Measurements from ENCODE around the gene PTPRQ. TPM values are rescaled to one million over a fixed set of nuclear protein-coding genes. Genes with fewer than 3 reads are reported as not detected.

The PTPRQ gene
- total and polyA plus RNA-seq, 4 experiments from 2014 or later, result not detected

GRCh38 chr12:80413462-80413861, 30.6 kb upstream of the PTPRQ start:
- intact Hi-C loops (cut with micrococcal nuclease), result no loop called here
- H3K4me3 Mint-ChIP-seq, result no peak overlapping the region
- Histone ChIP-seq H3K36me3 (ENCODE audit: insufficient read depth, low read length) (no peaks in the 10 kb centered on the region), H3K27me3 (ENCODE audit: insufficient read depth, low read length) (no peaks in the 10 kb centered on the region), H3K4me1 (ENCODE audit: insufficient read depth, low read length) (no peaks in the 10 kb centered on the region), H3K4me3 (ENCODE audit: low read length in 2 of 2) (no peak overlapping the region), H3K9me3 (ENCODE audit: control insufficient read depth in 1 of 2, low read length in 2 of 2) (no peaks in the 10 kb centered on the region), H3K27ac (ENCODE audit: low read depth, low read length) (no peak overlapping the region)
- no peaks in the 10 kb centered on the region for H3K27me3 Mint-ChIP-seq
- no peaks in the 10 kb centered on the region for H3K36me3 Mint-ChIP-seq
- H3K4me1 Mint-ChIP-seq, result no peaks in the 10 kb centered on the region
- no peak for DNase-seq
- ChIA-PET POLR2A (ENCODE audit: partially characterized antibody) (no interaction called here), CTCF (ENCODE audit: partially characterized antibody) (no interaction called here)
- peaks cover 0 to 6% (median 0%) of the 10 kb centered on the region in 8 donors for H3K9me3 Mint-ChIP-seq
- no peak overlapping the region for H3K27ac Mint-ChIP-seq

GRCh38 chr12:80415466-80415865, 28.6 kb upstream of the PTPRQ start:
- Mint-ChIP-seq H3K4me1 (no peaks in the 10 kb centered on the region), H3K27ac (no peak overlapping the region), H3K9me3 (peaks cover 0 to 6% (median 0%) of the 10 kb centered on the region in 8 donors), H3K4me3 (no peak overlapping the region), H3K27me3 (no peaks in the 10 kb centered on the region), H3K36me3 (no peaks in the 10 kb centered on the region)
- no peak overlapping the region for H3K4me3 ChIP-seq (ENCODE audit: low read length in 2 of 2)
- no peak overlapping the region for H3K27ac ChIP-seq (ENCODE audit: low read depth, low read length)
- no peaks in the 10 kb centered on the region for H3K27me3 ChIP-seq (ENCODE audit: insufficient read depth, low read length)
- H3K9me3 ChIP-seq (ENCODE audit: control insufficient read depth in 1 of 2, low read length in 2 of 2), result no peaks in the 10 kb centered on the region
- ChIA-PET CTCF (ENCODE audit: partially characterized antibody) (no interaction called here), POLR2A (ENCODE audit: partially characterized antibody) (no interaction called here)
- no peak for DNase-seq
- intact Hi-C loops (cut with micrococcal nuclease), result no loop called here
- no peaks in the 10 kb centered on the region for H3K4me1 ChIP-seq (ENCODE audit: insufficient read depth, low read length)
- no peaks in the 10 kb centered on the region for H3K36me3 ChIP-seq (ENCODE audit: insufficient read depth, low read length)

- ChIA-PET CTCF (ENCODE audit: partially characterized antibody) (no interaction called here), POLR2A (ENCODE audit: partially characterized antibody) (no interaction called here)
- peaks cover 0 to 7% (median 0%) of the 10 kb centered on the region in 8 donors for H3K9me3 Mint-ChIP-seq
- H3K36me3 Mint-ChIP-seq, result no peaks in the 10 kb centered on the region
- Histone ChIP-seq H3K4me3 (ENCODE audit: low read length in 2 of 2) (no peak overlapping the region), H3K27ac (ENCODE audit: low read depth, low read length) (no peak overlapping the region), H3K9me3 (ENCODE audit: control insufficient read depth in 1 of 2, low read length in 2 of 2) (no peaks in the 10 kb centered on the region), H3K27me3 (ENCODE audit: insufficient read depth, low read length) (no peaks in the 10 kb centered on the region), H3K36me3 (ENCODE audit: insufficient read depth, low read length) (no peaks in the 10 kb centered on the region), H3K4me1 (ENCODE audit: insufficient read depth, low read length) (no peaks in the 10 kb centered on the region)
- DNase-seq, result peak in 1 of 5 donors; percentile 19
- intact Hi-C loops (cut with micrococcal nuclease), result no loop called here
- no peak overlapping the region for H3K27ac Mint-ChIP-seq
- H3K4me3 Mint-ChIP-seq, result no peak overlapping the region
- no peaks in the 10 kb centered on the region for H3K4me1 Mint-ChIP-seq
- no peaks in the 10 kb centered on the region for H3K27me3 Mint-ChIP-seq
Observed at GRCh38 chr12:80419644-80420043, 24.4 kb upstream of the PTPRQ start.

- no peaks in the 10 kb centered on the region for H3K4me1 ChIP-seq (ENCODE audit: insufficient read depth, low read length)
- Mint-ChIP-seq H3K4me1 (no peaks in the 10 kb centered on the region), H3K9me3 (peaks cover 0 to 7% (median 0%) of the 10 kb centered on the region in 8 donors), H3K4me3 (no peak overlapping the region), H3K36me3 (no peaks in the 10 kb centered on the region), H3K27ac (no peak overlapping the region), H3K27me3 (no peaks in the 10 kb centered on the region)
- no peak overlapping the region for H3K4me3 ChIP-seq (ENCODE audit: low read length in 2 of 2)
- no peaks in the 10 kb centered on the region for H3K36me3 ChIP-seq (ENCODE audit: insufficient read depth, low read length)
- intact Hi-C loops (cut with micrococcal nuclease), result no loop called here
- no peaks in the 10 kb centered on the region for H3K9me3 ChIP-seq (ENCODE audit: control insufficient read depth in 1 of 2, low read length in 2 of 2)
- CTCF ChIA-PET (ENCODE audit: partially characterized antibody), result no interaction called here
- POLR2A ChIA-PET (ENCODE audit: partially characterized antibody), result no interaction called here
- no peaks in the 10 kb centered on the region for H3K27me3 ChIP-seq (ENCODE audit: insufficient read depth, low read length)
- DNase-seq, result no peak
- no peak overlapping the region for H3K27ac ChIP-seq (ENCODE audit: low read depth, low read length)
Observed at GRCh38 chr12:80420075-80420474, 24.0 kb upstream of the PTPRQ start.

- ChIA-PET CTCF (ENCODE audit: partially characterized antibody) (no interaction called here), POLR2A (ENCODE audit: partially characterized antibody) (no interaction called here)
- H3K27ac ChIP-seq (ENCODE audit: low read depth, low read length), result no peak overlapping the region
- H3K4me1 Mint-ChIP-seq, result no peaks in the 10 kb centered on the region
- no peak for DNase-seq
- H3K27ac Mint-ChIP-seq, result no peak overlapping the region
- no peaks in the 10 kb centered on the region for H3K4me1 ChIP-seq (ENCODE audit: insufficient read depth, low read length)
- intact Hi-C loops (cut with micrococcal nuclease), result no loop called here
- no peaks in the 10 kb centered on the region for H3K27me3 Mint-ChIP-seq
- no peaks in the 10 kb centered on the region for H3K36me3 ChIP-seq (ENCODE audit: insufficient read depth, low read length)
- H3K36me3 Mint-ChIP-seq, result no peaks in the 10 kb centered on the region
- H3K9me3 Mint-ChIP-seq, result peaks cover 0 to 2% (median under 1%) of the 10 kb centered on the region in 8 donors
- no peaks in the 10 kb centered on the region for H3K27me3 ChIP-seq (ENCODE audit: insufficient read depth, low read length)
- H3K4me3 Mint-ChIP-seq, result no peak overlapping the region
- no peak overlapping the region for H3K4me3 ChIP-seq (ENCODE audit: low read length in 2 of 2)
- H3K9me3 ChIP-seq (ENCODE audit: control insufficient read depth in 1 of 2, low read length in 2 of 2), result no peaks in the 10 kb centered on the region
Observed at GRCh38 chr12:80422550-80422949, 21.5 kb upstream of the PTPRQ start.

GRCh38 chr12:80432061-80432460, 12.0 kb upstream of the PTPRQ start:
- no peak overlapping the region for H3K4me3 ChIP-seq (ENCODE audit: low read length in 2 of 2)
- DNase-seq, result no peak
- H3K27me3 ChIP-seq (ENCODE audit: insufficient read depth, low read length), result no peaks in the 10 kb centered on the region
- CTCF ChIA-PET (ENCODE audit: partially characterized antibody), result no interaction called here
- intact Hi-C loops (cut with micrococcal nuclease), result no loop called here
- no peaks in the 10 kb centered on the region for H3K36me3 ChIP-seq (ENCODE audit: insufficient read depth, low read length)
- H3K27ac ChIP-seq (ENCODE audit: low read depth, low read length), result no peak overlapping the region
- H3K4me1 ChIP-seq (ENCODE audit: insufficient read depth, low read length), result no peaks in the 10 kb centered on the region
- Mint-ChIP-seq H3K4me3 (no peak overlapping the region), H3K4me1 (no peaks in the 10 kb centered on the region), H3K9me3 (peaks cover 0 to 6% (median 2%) of the 10 kb centered on the region in 8 donors), H3K27ac (no peak overlapping the region), H3K36me3 (no peaks in the 10 kb centered on the region), H3K27me3 (no peaks in the 10 kb centered on the region)
- H3K9me3 ChIP-seq (ENCODE audit: control insufficient read depth in 1 of 2, low read length in 2 of 2), result no peaks in the 10 kb centered on the region
- POLR2A ChIA-PET (ENCODE audit: partially characterized antibody), result no interaction called here

- H3K27me3 Mint-ChIP-seq, result no peaks in the 10 kb centered on the region
- no peaks in the 10 kb centered on the region for H3K9me3 ChIP-seq (ENCODE audit: control insufficient read depth in 1 of 2, low read length in 2 of 2)
- no peak overlapping the region for H3K27ac Mint-ChIP-seq
- intact Hi-C loops (cut with micrococcal nuclease), result no loop called here
- H3K4me1 Mint-ChIP-seq, result no peaks in the 10 kb centered on the region
- H3K4me1 ChIP-seq (ENCODE audit: insufficient read depth, low read length), result no peaks in the 10 kb centered on the region
- CTCF ChIA-PET (ENCODE audit: partially characterized antibody), result interaction anchor here (0.7 kb wide), 1 partner anchor 13 kb away, joined by 3 read pairs; no protein-coding TSS in a partner anchor
- no peak for DNase-seq
- no peaks in the 10 kb centered on the region for H3K36me3 Mint-ChIP-seq
- no peak overlapping the region for H3K4me3 ChIP-seq (ENCODE audit: low read length in 2 of 2)
- no peak overlapping the region for H3K27ac ChIP-seq (ENCODE audit: low read depth, low read length)
- no peak overlapping the region for H3K4me3 Mint-ChIP-seq
- H3K36me3 ChIP-seq (ENCODE audit: insufficient read depth, low read length), result no peaks in the 10 kb centered on the region
- H3K27me3 ChIP-seq (ENCODE audit: insufficient read depth, low read length), result no peaks in the 10 kb centered on the region
- POLR2A ChIA-PET (ENCODE audit: partially characterized antibody), result no interaction called here
- H3K9me3 Mint-ChIP-seq, result peaks cover 0 to 5% (median 2%) of the 10 kb centered on the region in 8 donors
Observed at GRCh38 chr12:80441921-80442320, 2.1 kb upstream of the PTPRQ start.

All from CD4-positive, alpha-beta memory T cell (primary cell).